Gastroesophageal sphincter (tissue), 3 donors: ENCODE data around the gene HEMGN.

Experiments
- CTCF ChIP-seq, 4 experiments: fragments of 200-600 bp in 2 of 4; fragments of 450-650 bp in 2 of 4; sonication (generic) in 1 of 4; IDR thresholded peaks; one replicate each; pipeline ENCODE4 v1.5.1; 2017 to 2019; ENCODE audit warnings: antibody characterized with exemption in 4 of 4, mild to moderate bottlenecking in 2 of 4, moderate library complexity in 2 of 4
- EP300 ChIP-seq: sonication (generic); formaldehyde crosslinking; IDR thresholded peaks from one replicate; pipeline ENCODE4 v1.6.1; 2017; ENCODE audit warnings: antibody characterized with exemption, mild to moderate bottlenecking

GRCh38 chr9:97900738-97901565 is 37.0 kb downstream of the HEMGN start:
- TF ChIP-seq CTCF (IDR thresholded peaks at IDR 0.05) (peak; percentile 61 to 71 (median 67)), EP300 (no peak)
